Fibroblast of the aortic adventitia (primary cell): ENCODE results near the gene ENTPD7. TPM values are rescaled to one million over a fixed set of nuclear protein-coding genes. Genes with fewer than 3 reads are reported as not detected.

Experiments
- DNase-seq: peaks from one replicate; pipeline ENCODE4 v3.0.0-alpha.2; 2010; ENCODE audit warnings: low read depth
- H3K4me3 ChIP-seq: 2 replicates; pipeline ENCODE4 v1.5.1; 2011; ENCODE audit warnings: low read depth, mild to moderate bottlenecking, control low read depth, low read length, moderate library complexity
- total RNA-seq: library from RNA; depleted of rRNA; stranded (reverse); fragments of >200 nt; gene quantifications from 2 replicates; pipeline ENCODE4 v1.2.3, GENCODE V29; 2012; ENCODE audit warnings: low replicate concordance
- TF ChIP-seq, protein P1 (sequence below): IDR thresholded peaks from 2 replicates; pipeline ENCODE4 v1.5.1; 2011; ENCODE audit warnings: mild to moderate bottlenecking, low read length, control low read depth, inconsistent platforms; ENCODE audit not compliant: insufficient read depth

Gene ENTPD7
- total RNA-seq, 1 donor = 11.4 TPM

DNA sequence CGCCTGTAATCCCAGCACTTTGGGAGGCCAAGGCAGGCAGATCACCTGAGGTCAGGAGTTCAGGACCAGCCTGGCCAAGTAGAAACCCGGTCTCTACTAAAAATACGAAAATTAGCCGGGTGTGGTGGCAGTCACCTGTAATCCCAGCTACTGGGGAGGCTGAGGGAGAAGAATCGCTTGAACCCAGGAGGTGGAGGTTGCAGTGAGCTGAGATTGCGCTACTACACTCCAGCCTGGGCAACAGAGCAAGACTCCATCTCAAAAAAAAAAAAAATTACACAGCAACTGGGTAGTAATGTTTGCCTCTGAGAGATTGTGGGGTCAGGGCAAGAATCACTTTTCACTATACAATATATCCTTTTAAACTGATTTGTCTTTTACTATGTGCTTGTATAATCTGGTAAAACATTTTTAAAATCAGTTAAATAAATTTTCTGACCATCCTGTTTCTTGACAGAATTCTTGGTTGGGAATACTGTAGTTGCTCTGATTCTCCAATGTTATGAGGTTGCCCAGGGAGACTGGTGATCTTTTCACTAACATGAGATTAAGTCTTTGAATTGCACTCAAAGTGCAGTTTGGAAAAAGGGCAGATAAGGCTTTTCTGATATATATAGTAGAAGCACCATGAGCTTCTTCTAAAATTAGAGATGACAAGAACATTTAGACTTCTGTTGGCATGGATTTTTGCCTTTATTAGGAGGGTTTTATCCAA is 1.5 kb downstream of the ENTPD7 start:
- peak; percentile 40 for DNase-seq
- peak overlapping the region; percentile 84 for H3K4me3 ChIP-seq
- TF ChIP-seq, protein P1, sequence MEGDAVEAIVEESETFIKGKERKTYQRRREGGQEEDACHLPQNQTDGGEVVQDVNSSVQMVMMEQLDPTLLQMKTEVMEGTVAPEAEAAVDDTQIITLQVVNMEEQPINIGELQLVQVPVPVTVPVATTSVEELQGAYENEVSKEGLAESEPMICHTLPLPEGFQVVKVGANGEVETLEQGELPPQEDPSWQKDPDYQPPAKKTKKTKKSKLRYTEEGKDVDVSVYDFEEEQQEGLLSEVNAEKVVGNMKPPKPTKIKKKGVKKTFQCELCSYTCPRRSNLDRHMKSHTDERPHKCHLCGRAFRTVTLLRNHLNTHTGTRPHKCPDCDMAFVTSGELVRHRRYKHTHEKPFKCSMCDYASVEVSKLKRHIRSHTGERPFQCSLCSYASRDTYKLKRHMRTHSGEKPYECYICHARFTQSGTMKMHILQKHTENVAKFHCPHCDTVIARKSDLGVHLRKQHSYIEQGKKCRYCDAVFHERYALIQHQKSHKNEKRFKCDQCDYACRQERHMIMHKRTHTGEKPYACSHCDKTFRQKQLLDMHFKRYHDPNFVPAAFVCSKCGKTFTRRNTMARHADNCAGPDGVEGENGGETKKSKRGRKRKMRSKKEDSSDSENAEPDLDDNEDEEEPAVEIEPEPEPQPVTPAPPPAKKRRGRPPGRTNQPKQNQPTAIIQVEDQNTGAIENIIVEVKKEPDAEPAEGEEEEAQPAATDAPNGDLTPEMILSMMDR = no peak

DNA sequence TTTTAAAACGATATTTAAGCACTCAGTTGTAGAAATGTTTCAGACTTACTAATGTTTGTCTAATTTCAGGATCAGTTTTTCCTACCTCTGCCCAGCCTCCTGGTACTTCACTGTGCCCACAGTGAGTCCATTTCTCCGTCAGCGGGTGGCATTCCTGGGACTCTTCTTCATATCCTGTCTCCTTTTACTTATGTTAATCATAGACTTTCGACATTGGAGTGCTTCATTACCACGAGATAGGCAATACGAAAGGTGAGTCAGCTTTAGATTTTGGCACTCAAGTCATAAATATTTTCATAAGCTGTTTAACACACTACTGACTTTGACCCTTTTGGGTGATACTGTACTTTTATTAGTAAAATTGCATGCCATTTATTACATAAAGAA is 2.1 kb downstream of the ENTPD7 start:
- TF ChIP-seq, protein P1 = no peak
- peak overlapping the region; percentile 36 for H3K4me3 ChIP-seq
- DNase-seq = peak; percentile 71

GRCh38 chr10:99665304-99665703 is 6.0 kb downstream of the ENTPD7 start:
- DNase-seq = no peak
- TF ChIP-seq, protein P1 = no peak
- H3K4me3 ChIP-seq = no peak overlapping the region

GRCh38 chr10:99667108-99667751 is 7.9 kb downstream of the ENTPD7 start:
- H3K4me3 ChIP-seq = no peak overlapping the region
- TF ChIP-seq, protein P1 = no peak
- peak; percentile 71 for DNase-seq

DNA sequence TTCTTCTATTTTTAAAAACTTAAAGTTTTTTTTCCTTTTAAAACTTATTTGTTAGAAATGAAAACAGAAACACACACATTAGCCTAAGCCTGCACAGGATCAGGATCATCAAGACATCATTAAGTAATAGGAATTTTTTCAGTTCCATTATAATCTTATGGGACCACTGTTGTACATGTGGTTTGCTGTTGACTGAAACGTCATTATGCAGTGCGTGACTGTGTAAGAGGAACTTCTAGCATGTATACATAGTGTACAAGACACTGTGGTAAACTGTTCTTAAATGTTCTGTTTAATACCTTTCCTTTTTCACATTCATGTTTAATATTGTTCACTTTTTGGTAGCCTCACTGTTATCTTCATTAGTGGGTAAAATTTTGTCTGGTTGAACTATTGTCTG is 12.1 kb downstream of the ENTPD7 start:
- DNase-seq = no peak
- TF ChIP-seq, protein P1 = no peak
- no peak overlapping the region for H3K4me3 ChIP-seq

DNA sequence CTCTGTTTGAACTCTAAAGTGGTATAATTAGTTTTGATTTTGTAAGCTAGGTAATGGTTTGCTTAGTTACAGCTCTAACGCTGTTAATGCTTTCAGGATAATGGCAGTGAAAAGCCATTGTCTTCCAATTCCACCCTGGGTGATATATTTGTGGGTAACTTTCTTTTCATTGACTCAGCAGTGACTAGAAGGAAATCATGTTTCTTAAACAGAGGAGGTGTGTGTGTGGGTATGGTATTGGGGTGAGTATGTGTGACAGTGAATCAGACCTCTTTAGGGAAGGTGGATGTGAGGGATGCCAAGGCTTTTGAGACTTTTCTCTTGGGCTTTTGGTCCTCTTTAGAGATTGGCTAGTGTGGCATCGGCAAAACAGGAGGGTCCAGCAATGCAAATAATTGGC is 13.6 kb downstream of the ENTPD7 start:
- DNase-seq = no peak
- TF ChIP-seq, protein P1 = no peak
- H3K4me3 ChIP-seq = no peak overlapping the region
